Skeletal muscle tissue (tissue), 4 donors: ENCODE results near the gene BDH1. TPM values are rescaled to one million over a fixed set of nuclear protein-coding genes. Genes with fewer than 3 reads are reported as not detected.
"Not testable (repeated sequence)": the region's sequence is repeated elsewhere in the genome, so short reads cannot be mapped to it uniquely, and the experiment has no call there.

Experiments used
- H3K27ac ChIP-seq: one replicate; pipeline ENCODE4 v1.7.0; 2013; ENCODE audit warnings: mild to moderate bottlenecking, low read depth, low read length, inconsistent platforms
- H3K27me3 ChIP-seq, 3 donors: one replicate each; pipeline ENCODE4 v1.7.0; 2013; ENCODE audit warnings: low read length in 3 of 3; ENCODE audit not compliant: control insufficient read depth in 3 of 3, insufficient read depth in 3 of 3
- H3K36me3 ChIP-seq, 3 donors: one replicate each; pipeline ENCODE4 v1.7.0; 2013; ENCODE audit warnings: low read length in 3 of 3; ENCODE audit not compliant: control insufficient read depth in 3 of 3, insufficient read depth in 3 of 3
- H3K4me1 ChIP-seq, 3 donors: one replicate each; pipeline ENCODE4 v1.7.0; 2013; ENCODE audit warnings: low read length in 3 of 3, mild to moderate bottlenecking in 3 of 3; ENCODE audit not compliant: control insufficient read depth in 3 of 3, insufficient read depth in 3 of 3
- H3K4me3 ChIP-seq, 3 donors: one replicate each; pipeline ENCODE4 v1.7.0; 2013; ENCODE audit warnings: low read length in 3 of 3
- H3K9ac ChIP-seq, 3 donors: one replicate each; pipeline ENCODE4 v1.7.0; 2013; ENCODE audit warnings: low read length in 3 of 3, mild to moderate bottlenecking in 3 of 3, moderate library complexity in 2 of 3, low read depth in 1 of 3
- H3K9me3 ChIP-seq, 3 donors: one replicate each; pipeline ENCODE4 v1.7.0; 2013; ENCODE audit warnings: low read length in 3 of 3; ENCODE audit not compliant: control insufficient read depth in 3 of 3
- total RNA-seq: library from RNA; depleted of rRNA; stranded (reverse); fragments of >200 nt; gene quantifications from one replicate; pipeline ENCODE4 v1.2.3, GENCODE V29; 2014
- donor health status: Osteomylitis.

Gene BDH1
- 2.6 TPM for total RNA-seq

DNA sequence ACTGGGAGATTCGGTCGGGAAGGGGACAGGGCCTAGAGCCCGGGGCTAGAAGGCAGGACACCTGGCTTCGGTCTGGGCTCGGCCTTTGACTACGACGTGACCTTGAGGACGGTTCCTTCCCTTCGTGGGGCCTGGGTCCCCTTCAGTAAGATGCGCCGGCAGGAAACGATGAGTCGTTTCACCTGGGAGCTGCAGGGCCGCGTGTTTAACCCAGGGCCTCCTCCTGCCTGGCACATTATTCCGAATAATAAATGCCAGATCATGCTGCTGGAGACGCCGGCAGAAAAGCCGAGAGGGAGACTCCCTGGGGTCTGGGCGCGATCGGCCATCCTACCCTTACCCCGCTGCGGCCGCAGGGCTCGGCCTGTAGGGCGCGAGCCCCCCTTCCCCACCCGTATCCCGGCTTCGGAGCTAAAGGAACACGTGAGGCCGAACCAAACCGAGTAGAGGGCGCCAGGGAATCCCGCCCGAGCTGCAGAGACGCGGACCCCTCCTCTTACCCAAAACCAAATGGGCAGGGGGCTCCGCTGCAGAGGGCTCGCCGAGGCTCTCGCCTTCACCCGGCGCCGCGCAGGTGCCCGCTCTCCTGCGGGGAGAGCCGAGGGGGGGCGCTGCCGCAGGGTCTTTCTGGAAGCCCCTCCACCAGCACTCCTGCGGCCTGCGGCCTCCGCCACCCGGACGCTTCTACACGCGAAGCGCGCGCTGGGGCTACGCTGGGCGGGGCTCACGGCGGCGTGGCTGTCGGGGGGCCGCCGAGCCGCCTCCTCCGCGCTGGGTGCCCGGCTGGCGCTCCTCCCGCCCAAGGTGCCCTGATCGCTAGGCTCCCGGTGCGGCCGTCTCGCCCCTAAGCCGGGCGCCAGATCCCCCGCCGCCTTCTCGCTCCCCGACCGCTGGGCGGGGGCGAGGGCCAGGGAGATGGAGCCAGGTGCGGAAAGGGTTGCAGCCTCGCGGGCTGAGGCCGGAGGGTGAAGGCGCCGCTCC is at the start of gene BDH1:
Gene BDH1, minus strand, starts transcription at position 688 of the 981 bp plus-strand sequence. CDS start 9,525 bp downstream, outside the sequence.
- H3K27me3 ChIP-seq: peaks cover 10 to 25% (median 12%) of the 10 kb centered on the region in 3 donors
- peak within 1 kb of the TSS; percentile 97 for H3K27ac ChIP-seq
- H3K9me3 ChIP-seq: no peaks in the 10 kb centered on the region
- H3K36me3 ChIP-seq: no peaks in the 10 kb centered on the region
- peak within 1 kb of the TSS; percentile 89 to 96 (median 96) for H3K4me3 ChIP-seq
- H3K9ac ChIP-seq: peak within 1 kb of the TSS; percentile 84 to 96 (median 94)
- H3K4me1 ChIP-seq: peaks cover 15 to 23% (median 19%) of the 10 kb centered on the region in 3 donors

DNA sequence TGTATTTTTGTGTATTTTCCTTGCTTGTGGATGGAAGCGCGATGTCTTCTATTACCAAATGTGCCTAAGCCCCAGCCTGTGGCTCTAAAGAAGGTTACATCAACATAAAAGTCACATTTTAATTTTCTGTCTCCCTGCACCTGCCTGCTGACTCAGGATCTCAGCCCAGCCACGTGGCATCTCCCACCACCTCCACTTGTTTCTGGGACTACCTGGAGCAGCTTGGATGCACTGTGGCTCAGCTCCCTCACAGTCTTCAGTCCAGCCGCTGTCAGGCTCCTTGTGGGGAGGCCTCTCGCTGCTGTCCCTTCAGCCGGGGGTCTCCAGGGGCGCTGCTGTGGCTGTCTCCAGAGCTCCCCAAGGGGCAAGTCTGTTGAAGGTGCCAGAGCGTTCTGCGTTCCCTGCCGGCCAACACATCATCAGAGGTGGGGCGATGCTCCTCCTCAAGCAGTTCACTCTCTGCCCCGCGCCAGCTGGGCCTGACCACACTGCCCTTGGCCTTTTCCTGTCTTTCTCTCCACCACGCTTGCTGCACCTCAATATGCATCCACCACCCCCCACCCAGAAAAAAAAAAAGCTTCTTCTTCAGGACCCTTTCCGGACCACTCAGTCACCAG is 47.7 kb upstream of the BDH1 start:
- no peaks in the 10 kb centered on the region for H3K9me3 ChIP-seq
- H3K27me3 ChIP-seq: no peaks in the 10 kb centered on the region
- H3K4me3 ChIP-seq: no peak overlapping the region
- H3K27ac ChIP-seq: no peak overlapping the region
- H3K4me1 ChIP-seq: peaks cover 6 to 10% (median 6%) of the 10 kb centered on the region in 3 donors
- H3K9ac ChIP-seq: no peak overlapping the region
- peaks cover 26 to 38% (median 34%) of the 10 kb centered on the region in 3 donors for H3K36me3 ChIP-seq

DNA sequence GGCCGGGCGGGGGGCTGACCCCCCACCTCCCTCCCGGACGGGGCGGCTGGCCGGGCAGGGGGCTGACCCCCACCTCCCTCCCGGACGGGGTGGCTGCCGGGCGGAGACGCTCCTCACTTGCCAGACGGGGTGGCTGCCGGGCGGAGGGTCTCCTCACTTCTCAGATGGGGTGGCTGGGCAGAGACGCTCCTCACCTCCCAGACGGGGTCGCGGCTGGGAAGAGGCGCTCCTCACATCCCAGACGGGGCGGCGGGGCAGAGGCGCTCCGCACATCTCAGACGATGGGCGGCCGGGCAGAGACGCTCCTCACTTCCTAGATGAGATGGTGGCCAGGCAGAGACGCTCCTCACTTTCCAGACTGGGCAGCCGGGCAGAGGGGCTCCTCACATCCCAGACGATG is 46.6 kb upstream of the BDH1 start:
- H3K9ac ChIP-seq, H3K27me3 ChIP-seq: not testable (repeated sequence)
- peaks cover 16 to 27% (median 23%) of the 10 kb centered on the region in 3 donors for H3K36me3 ChIP-seq

GRCh38 chr3:197601566-197601840 is 45.7 kb upstream of the BDH1 start:
- H3K27me3 ChIP-seq, H3K9ac ChIP-seq, H3K4me3 ChIP-seq, H3K9me3 ChIP-seq, H3K27ac ChIP-seq: not testable (repeated sequence)
- Histone ChIP-seq H3K4me1 (peaks cover 6 to 11% (median 6%) of the 10 kb centered on the region in 3 donors), H3K36me3 (peaks cover 10 to 20% (median 15%) of the 10 kb centered on the region in 3 donors)

More for the DNA sequence above, 46.6 kb upstream of the BDH1 start:
- not testable (repeated sequence) for H3K4me3 ChIP-seq, H3K27ac ChIP-seq, H3K9me3 ChIP-seq
- H3K4me1 ChIP-seq: peaks cover 6 to 11% (median 6%) of the 10 kb centered on the region in 3 donors

DNA sequence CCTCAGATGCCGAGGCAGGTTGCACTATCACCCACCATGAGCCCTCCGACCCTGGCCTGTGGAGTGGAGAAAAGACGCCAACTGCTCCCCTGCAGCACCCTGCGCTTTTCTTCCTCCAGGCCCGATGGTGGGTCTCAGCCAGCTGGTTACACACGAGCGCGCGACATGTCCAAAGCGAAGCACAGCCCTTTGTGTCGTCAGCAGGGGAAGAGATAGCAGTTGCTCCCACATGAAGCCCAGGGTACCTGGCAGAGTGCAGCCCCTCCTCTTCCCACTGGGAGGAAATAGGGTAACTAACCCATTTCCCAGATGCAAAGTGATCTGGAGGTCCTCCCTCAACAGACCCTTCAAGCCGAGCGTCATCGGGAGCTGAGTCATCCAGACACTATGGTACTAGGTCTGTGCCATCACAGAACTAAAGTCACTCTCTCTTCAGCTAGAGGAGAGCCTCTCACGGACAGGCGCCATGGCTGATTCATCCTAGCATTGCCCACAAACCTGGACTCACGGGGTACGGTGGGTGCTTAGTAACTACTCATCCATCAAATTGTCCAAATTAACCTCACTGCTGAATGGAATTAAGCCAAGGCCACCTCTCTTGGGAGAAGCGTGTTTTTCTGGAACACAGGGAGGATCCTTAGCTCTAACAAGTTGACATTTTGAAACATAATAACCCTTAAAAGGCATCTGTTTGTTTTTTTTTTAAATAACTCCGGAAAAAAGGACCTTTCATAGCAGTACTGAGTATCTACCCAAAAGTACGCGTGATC is 45.2 kb upstream of the BDH1 start:
- Histone ChIP-seq H3K4me3 (no peak overlapping the region), H3K9me3 (no peaks in the 10 kb centered on the region), H3K27me3 (no peaks in the 10 kb centered on the region), H3K36me3 (peaks cover 8 to 16% (median 10%) of the 10 kb centered on the region in 3 donors), H3K27ac (no peak overlapping the region), H3K4me1 (peaks cover 6 to 11% (median 6%) of the 10 kb centered on the region in 3 donors), H3K9ac (no peak overlapping the region)

DNA sequence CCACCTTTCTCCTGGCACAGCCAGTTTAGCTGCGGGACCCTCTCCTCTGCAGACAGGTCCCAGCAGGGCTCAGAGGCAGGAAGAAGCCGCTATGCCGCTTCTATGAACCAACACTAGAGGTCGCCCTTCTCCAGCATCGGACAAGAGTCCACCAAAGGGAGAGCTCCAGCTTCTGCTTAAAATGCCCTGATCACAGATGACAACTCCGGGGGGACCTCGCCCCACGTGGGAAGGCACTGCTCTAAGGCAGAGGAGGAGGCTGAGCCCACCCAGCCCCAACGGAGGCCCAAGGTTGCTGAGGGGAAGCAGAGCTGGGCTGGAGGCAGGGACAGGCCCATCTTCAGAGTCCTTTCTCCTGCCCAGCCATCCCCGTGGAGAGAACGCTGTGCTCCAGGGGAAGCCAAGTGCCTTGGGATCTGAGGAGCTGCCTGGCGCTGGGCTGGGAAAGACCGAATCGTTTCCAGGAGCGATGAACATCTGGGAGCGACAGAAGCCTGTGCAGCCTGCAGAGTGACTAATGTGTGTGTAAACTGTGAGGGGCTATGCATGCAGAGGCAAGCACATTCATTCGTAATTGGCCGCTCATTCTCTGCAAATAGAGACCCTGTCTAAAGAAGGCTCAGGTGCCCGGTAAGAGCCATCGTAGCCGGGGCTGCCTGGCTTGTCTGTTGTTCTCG is 43.5 kb upstream of the BDH1 start:
- no peaks in the 10 kb centered on the region for H3K9me3 ChIP-seq
- H3K4me1 ChIP-seq: peaks cover 6 to 11% (median 6%) of the 10 kb centered on the region in 3 donors
- no peak overlapping the region for H3K27ac ChIP-seq
- no peaks in the 10 kb centered on the region for H3K27me3 ChIP-seq
- peak overlapping the region in 1 of 3 donors; percentile 50 for H3K9ac ChIP-seq
- peaks cover 8 to 12% (median 10%) of the 10 kb centered on the region in 3 donors for H3K36me3 ChIP-seq
- H3K4me3 ChIP-seq: peak overlapping the region in 1 of 3 donors; percentile 13

DNA sequence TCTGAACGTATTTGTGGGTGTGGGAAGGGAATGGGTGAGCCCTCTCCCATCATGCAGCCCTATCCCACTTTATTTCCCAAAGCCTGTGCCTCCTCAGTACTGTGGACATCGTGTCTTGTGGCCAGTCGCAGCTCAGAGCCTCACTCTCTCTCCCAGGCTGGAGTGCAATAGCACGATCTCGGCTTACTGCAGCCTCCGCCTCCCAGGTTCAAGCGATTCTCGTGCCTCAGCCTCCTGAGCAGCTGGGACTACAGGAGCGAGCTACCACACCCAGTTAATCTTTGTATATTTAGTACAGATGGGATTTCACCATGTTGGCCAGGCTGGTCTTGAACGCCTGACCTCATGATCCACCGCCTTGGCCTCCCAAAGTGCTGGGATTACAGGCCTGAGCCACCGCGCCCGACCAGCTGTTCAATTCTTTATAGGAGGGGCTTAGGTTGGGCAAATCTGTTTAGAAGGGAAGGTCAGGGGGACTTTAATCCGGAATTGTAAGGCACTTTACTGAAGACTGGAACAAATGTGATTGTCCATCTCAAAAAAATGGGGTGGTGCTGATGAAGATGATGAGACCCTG is 42.7 kb upstream of the BDH1 start:
- no peak overlapping the region for H3K27ac ChIP-seq
- H3K4me3 ChIP-seq: no peak overlapping the region
- H3K4me1 ChIP-seq: peaks cover 6 to 11% (median 6%) of the 10 kb centered on the region in 3 donors
- H3K9me3 ChIP-seq: no peaks in the 10 kb centered on the region
- peaks cover 3 to 12% (median 6%) of the 10 kb centered on the region in 3 donors for H3K36me3 ChIP-seq
- H3K9ac ChIP-seq: peak overlapping the region in 1 of 3 donors; percentile 50
- no peaks in the 10 kb centered on the region for H3K27me3 ChIP-seq

- no peak overlapping the region for H3K4me3 ChIP-seq
- H3K4me1 ChIP-seq: peaks cover 6 to 11% (median 6%) of the 10 kb centered on the region in 3 donors
- H3K9ac ChIP-seq: no peak overlapping the region
- H3K27ac ChIP-seq: no peak overlapping the region
- H3K9me3 ChIP-seq: no peaks in the 10 kb centered on the region
- no peaks in the 10 kb centered on the region for H3K27me3 ChIP-seq
- peaks cover 3 to 9% (median 6%) of the 10 kb centered on the region in 3 donors for H3K36me3 ChIP-seq
These were observed 41.6 kb upstream of the BDH1 start for GRCh38 chr3:197597335-197597734.
